H1 (cell line): ENCODE measurements around the gene ATG16L1. TPM values are rescaled to one million over a fixed set of nuclear protein-coding genes. Genes with fewer than 3 reads are reported as not detected.

Source experiments
- CTCF ChIA-PET: fragments of 300-600 bp; sonication (Branson Sonifier 250); formaldehyde crosslinking; loops from one replicate; lab custom pipeline; 2021; ENCODE audit not compliant: partially characterized antibody; lab: Charles Lee
- POLR2A ChIA-PET: fragments of 300-600 bp; sonication (Branson Sonifier 250); formaldehyde crosslinking; loops from one replicate; lab custom pipeline; 2021; ENCODE audit warnings: inconsistent platforms; ENCODE audit not compliant: partially characterized antibody; lab: Charles Lee
- DNase-seq, 2 experiments: peaks; one replicate each; pipeline versions ENCODE4 v3.0.0 to v3.0.0-alpha.2; 2010 to 2022; ENCODE audit warnings: low spot score in 2 of 2, low read depth in 1 of 2, mixed read lengths in 1 of 2
- FAIRE-seq: peaks from 2 replicates; lab custom pipeline; 2011; peaks lifted over from hg19 to GRCh38; lab: Jason Lieb, UNC
- H2AFZ ChIP-seq: 2 replicates; pipeline ENCODE4 v1.8.1; 2012; ENCODE audit warnings: low read length, inconsistent platforms
- H2AK5ac ChIP-seq: 2 replicates; pipeline ENCODE4 v1.6.1; 2013; ENCODE audit warnings: low read depth, low read length
- H2BK120ac ChIP-seq: replicated peaks from 2 replicates; pipeline ENCODE3; 2013; ENCODE audit warnings: low read depth, low read length, inconsistent platforms
- H2BK12ac ChIP-seq: 2 replicates; pipeline ENCODE4 v1.6.1; 2013; ENCODE audit warnings: low read depth, low read length
- H2BK15ac ChIP-seq: 2 replicates; pipeline ENCODE4 v1.6.1; 2013; ENCODE audit warnings: low read length
- H2BK20ac ChIP-seq: 2 replicates; pipeline ENCODE4 v1.6.1; 2013; ENCODE audit warnings: low read length
- H2BK5ac ChIP-seq: 2 replicates; pipeline ENCODE4 v1.6.1; 2013; ENCODE audit warnings: low read depth, low read length
- H3K14ac ChIP-seq: 2 replicates; pipeline ENCODE4 v1.6.1; 2013; ENCODE audit warnings: inconsistent platforms; ENCODE audit not compliant: insufficient read length
- H3K18ac ChIP-seq: 2 replicates; pipeline ENCODE4 v1.6.1; 2013; ENCODE audit warnings: low read length; ENCODE audit errors: extremely low read depth
- H3K23ac ChIP-seq: 2 replicates; pipeline ENCODE4 v1.6.1; 2013; ENCODE audit warnings: inconsistent platforms; ENCODE audit not compliant: insufficient read length
- H3K23me2 ChIP-seq: 2 replicates; pipeline ENCODE4 v1.6.1; 2013; ENCODE audit warnings: low read depth, low read length
- H3K27ac ChIP-seq: 2 replicates; pipeline ENCODE4 v1.6.1; 2011; ENCODE audit warnings: low read depth, low read length, inconsistent platforms
- H3K27me3 ChIP-seq, 4 experiments: replicated peaks in 1 of 4; 1 replicate in 1 of 4; 2 replicates in 3 of 4; pipeline versions ENCODE4 v1.6.1 to v1.8.1; 2011 to 2013; ENCODE audit warnings: low read length in 3 of 4, mild to moderate bottlenecking in 3 of 4, inconsistent platforms in 2 of 4, mixed read lengths in 2 of 4, moderate library complexity in 1 of 4; ENCODE audit not compliant: control insufficient read depth in 3 of 4, insufficient read depth in 3 of 4; ENCODE audit errors: extremely low read depth in 1 of 4
- H3K36me3 ChIP-seq, 4 experiments: 2 replicates each; pipeline versions ENCODE4 v1.6.1 to v1.8.1; 2011 to 2013; ENCODE audit warnings: mild to moderate bottlenecking in 4 of 4, low read length in 3 of 4, moderate library complexity in 2 of 4, control low read depth in 1 of 4, inconsistent platforms in 1 of 4; ENCODE audit not compliant: insufficient read depth in 4 of 4, control insufficient read depth in 2 of 4
- H3K4ac ChIP-seq: replicated peaks from 2 replicates; pipeline ENCODE3; 2013; ENCODE audit warnings: low read length, low read depth, mixed read lengths, inconsistent platforms; ENCODE audit not compliant: insufficient read length
- H3K4me1 ChIP-seq, 4 experiments: replicated peaks in 1 of 4; 1 replicate in 1 of 4; 2 replicates in 3 of 4; pipeline versions ENCODE4 v1.6.1 to v1.8.1; 2011 to 2013; ENCODE audit warnings: low read length in 3 of 4, inconsistent platforms in 2 of 4, mixed read lengths in 1 of 4; ENCODE audit not compliant: insufficient read depth in 4 of 4, control insufficient read depth in 3 of 4
- H3K4me2 ChIP-seq, 2 experiments: 2 replicates each; pipeline versions ENCODE4 v1.6.1 to v1.8.1; 2011 to 2013; ENCODE audit warnings: low read depth in 2 of 2, low read length in 2 of 2, control low read depth in 1 of 2, inconsistent platforms in 1 of 2, mild to moderate bottlenecking in 1 of 2; ENCODE audit not compliant: insufficient read depth in 1 of 2
- H3K4me3 ChIP-seq, 4 experiments: fragments of 200-600, 300-600 bp in 1 of 4; sonication (generic), shearing (Covaris generic), sonication (Bioruptor Twin) in 1 of 4; 2 replicates each; pipeline versions ENCODE4 v1.5.1 to v1.8.1; 2011 to 2016; ENCODE audit warnings: low read length in 4 of 4, low read depth in 3 of 4, control low read depth in 2 of 4, inconsistent platforms in 2 of 4, mild to moderate bottlenecking in 2 of 4, mixed read lengths in 1 of 4, moderate library complexity in 1 of 4; ENCODE audit not compliant: insufficient read depth in 2 of 4; ENCODE audit errors: extremely low read depth in 1 of 4
- H3K56ac ChIP-seq: replicated peaks from 2 replicates; pipeline ENCODE3; 2013; ENCODE audit warnings: low read depth, mild to moderate bottlenecking, mixed read lengths, low read length, inconsistent platforms; ENCODE audit not compliant: insufficient read length
- H3K79me1 ChIP-seq: 2 replicates; pipeline ENCODE4 v1.6.1; 2013; ENCODE audit warnings: low read depth, low read length, control low read depth
- H3K79me2 ChIP-seq, 2 experiments: 2 replicates each; pipeline versions ENCODE4 v1.6.1 to v1.8.1; 2012 to 2013; ENCODE audit warnings: low read length in 2 of 2, mild to moderate bottlenecking in 2 of 2, inconsistent platforms in 1 of 2; ENCODE audit not compliant: insufficient read depth in 2 of 2, control insufficient read depth in 1 of 2
- H3K9ac ChIP-seq, 4 experiments: replicated peaks in 1 of 4; 1 replicate in 1 of 4; 2 replicates in 3 of 4; pipeline versions ENCODE4 v1.6.1 to v1.8.1; 2011 to 2013; ENCODE audit warnings: low read depth in 3 of 4, low read length in 3 of 4, control low read depth in 2 of 4, mild to moderate bottlenecking in 2 of 4, moderate library complexity in 2 of 4, inconsistent platforms in 1 of 4; ENCODE audit errors: extremely low read depth in 1 of 4
- H3K9me3 ChIP-seq, 2 experiments: 2 replicates each; pipeline versions ENCODE4 v1.6.1 to v1.8.1; 2012 to 2013; ENCODE audit warnings: mild to moderate bottlenecking in 2 of 2, moderate library complexity in 2 of 2, control low read depth in 1 of 2, inconsistent platforms in 1 of 2, low read depth in 1 of 2, low read length in 1 of 2, mixed read lengths in 1 of 2; ENCODE audit not compliant: insufficient read depth in 2 of 2
- H4K20me1 ChIP-seq, 2 experiments: replicated peaks in 1 of 2; 2 replicates each; pipeline versions ENCODE3 to v1.8.1; 2011 to 2013; ENCODE audit warnings: inconsistent platforms in 2 of 2, low read length in 2 of 2, mild to moderate bottlenecking in 1 of 2; ENCODE audit not compliant: insufficient read depth in 2 of 2, control insufficient read depth in 1 of 2
- H4K5ac ChIP-seq: 2 replicates; pipeline ENCODE4 v1.6.1; 2013; ENCODE audit warnings: low read length, low read depth, mixed read lengths, inconsistent platforms; ENCODE audit not compliant: insufficient read length
- H4K8ac ChIP-seq: 2 replicates; pipeline ENCODE4 v1.8.0; 2013; ENCODE audit warnings: mild to moderate bottlenecking, moderate library complexity, low read length, inconsistent platforms; ENCODE audit not compliant: insufficient read depth; ENCODE audit errors: extremely low read depth
- H4K91ac ChIP-seq: replicated peaks from 2 replicates; pipeline ENCODE3; 2013; ENCODE audit warnings: low read length, mixed read lengths, inconsistent platforms; ENCODE audit not compliant: insufficient read length
- KDM5A ChIP-seq: fragments of 200-600 bp; IDR thresholded peaks from 2 replicates; pipeline ENCODE4 v1.7.1; 2012; ENCODE audit warnings: mild to moderate bottlenecking, low read length, inconsistent platforms, mixed read lengths
- NRF1 ChIP-seq: IDR thresholded peaks from 2 replicates; pipeline ENCODE4 v1.6.1; 2011; ENCODE audit warnings: mild to moderate bottlenecking, low read depth, low read length, improper control_type of control experiment
- TAF1 ChIP-seq: IDR thresholded peaks from 2 replicates; pipeline ENCODE4 v1.6.1; 2011; ENCODE audit warnings: mild to moderate bottlenecking, low read depth, low read length
- WGBS, 2 experiments: shearing (Covaris generic) in 1 of 2; methylation state at CpG; one replicate each; pipeline versions ENCODE4 v1.1.6 to v1.1.7; 2013 to 2015; ENCODE audit warnings: low lambda C conversion rate in 2 of 2, mixed read lengths in 2 of 2, inconsistent platforms in 1 of 2, low coverage in 1 of 2, missing lambda C conversion rate in 1 of 2; ENCODE audit not compliant: insufficient replicate concordance in 2 of 2, insufficient coverage in 1 of 2, insufficient read length in 1 of 2; ENCODE audit errors: extremely low coverage in 1 of 2, missing lambda C conversion rate in 1 of 2; 5-methylcytosine and 5-hydroxymethylcytosine counted together
- polyA plus RNA-seq, 7 experiments: library from polyadenylated mRNA; depleted of rRNA in 3 of 7; stranded (reverse) in 5 of 7; unstranded in 2 of 7; fragments of >200 nt in 5 of 7; fragments of 200-250 nt in 2 of 7; gene quantifications; 1 replicate in 5 of 7; 2 replicates in 1 of 7; 4 replicates in 1 of 7; pipeline versions ENCODE4 v1.2.1 to v1.2.3, GENCODE V29; 2011 to 2013; ENCODE audit warnings: missing spikeins in 2 of 7, mixed read lengths in 2 of 7
- total RNA-seq: library from RNA; stranded (reverse); fragmentation: NEBNext Ultra II Directional; extraction: Animal tissue kit (Norgen Biotek cat#: 25700); gene quantifications from 2 replicates; pipeline ENCODE4 v1.2.1, GENCODE V29; 2021
- TF ChIP-seq, protein P1 (sequence below): IDR thresholded peaks from 2 replicates; pipeline ENCODE4 v1.6.1; 2011; ENCODE audit warnings: low read depth, mild to moderate bottlenecking, low read length; ENCODE audit not compliant: insufficient read depth

The ATG16L1 gene
- total and polyA plus RNA-seq, 2 of the 8 experiments (the other 6 are each of a cell fraction or from before 2014, with no cell fraction given), result 18.3 to 31.0 TPM

DNA sequence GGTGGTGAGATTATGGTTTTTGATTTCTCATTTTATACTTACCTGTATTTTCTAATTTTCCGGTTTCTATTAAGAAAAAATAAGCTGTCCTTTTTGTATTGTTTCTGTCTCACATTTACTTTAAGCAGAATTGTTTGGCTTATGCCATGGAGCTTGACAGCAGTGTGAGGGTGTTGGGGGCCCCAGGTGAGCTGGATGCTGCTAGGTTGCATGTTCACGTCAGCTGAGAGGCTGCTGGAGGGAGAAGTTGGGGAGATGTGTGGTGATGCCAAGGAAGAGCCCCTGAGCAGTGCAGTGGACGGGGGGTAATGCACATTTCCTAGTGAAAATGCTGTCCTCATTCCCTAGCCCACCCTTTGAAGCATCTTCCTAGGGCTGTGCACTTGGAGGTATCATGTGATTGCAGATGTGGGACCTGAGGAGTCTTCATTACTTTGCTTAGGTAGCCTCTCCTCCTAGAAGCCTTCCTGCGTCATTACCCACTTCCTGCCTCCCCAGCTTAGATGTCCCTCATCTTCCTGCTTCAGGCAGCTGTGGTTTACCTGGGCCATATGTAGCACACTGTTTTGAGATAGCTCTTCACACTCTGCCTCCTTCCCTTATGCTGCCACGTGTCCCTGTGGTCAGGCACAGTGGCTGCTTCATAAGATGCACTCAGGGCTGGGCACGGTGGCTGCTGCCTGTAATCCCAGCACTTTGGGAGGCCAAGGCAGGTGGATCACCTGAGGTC lies 16.2 kb downstream of the ATG16L1 start:
- Histone ChIP-seq H3K23me2 (no peaks in the 10 kb centered on the region), H3K4me1 (no peaks in the 10 kb centered on the region), H3K56ac (no peak overlapping the region), H3K23ac (no peak overlapping the region), H2BK20ac (no peak overlapping the region), H3K79me2 (no peaks in the 10 kb centered on the region), H4K5ac (no peak overlapping the region), H2AK5ac (no peak overlapping the region), H4K91ac (no peak overlapping the region), H2BK5ac (no peak overlapping the region), H2BK12ac (no peak overlapping the region), H3K27ac (no peak overlapping the region), H2BK15ac (no peak overlapping the region), H3K79me1 (no peaks in the 10 kb centered on the region; the same call in 1 of the 2 replicates), H3K27me3 (no peaks in the 10 kb centered on the region), H3K9ac (no peak overlapping the region), H3K4ac (no peak overlapping the region), H3K4me3 (no peak overlapping the region), H3K9me3 (no peaks in the 10 kb centered on the region), H3K36me3 (peaks cover 22 to 83% (median 69%) of the 10 kb centered on the region in 4 experiments), H2BK120ac (no peak overlapping the region), H3K14ac (no peak overlapping the region), H4K8ac (no peak overlapping the region), H4K20me1 (peaks cover 0 to 8% of the 10 kb centered on the region in 2 experiments), H3K18ac (no peak overlapping the region), H2AFZ (no peak overlapping the region), H3K4me2 (no peak overlapping the region)
- POLR2A ChIA-PET, result interaction anchor here (1.0 kb wide), 1 partner anchor 31 kb away, joined by 4 read pairs; no protein-coding TSS in a partner anchor
- CTCF ChIA-PET, result interaction anchor here (0.5 to 1.4 kb wide), 5 partner anchors 13 to 415 kb away, joined by 3 read pairs; no protein-coding TSS in a partner anchor
- DNase-seq (no peak), FAIRE-seq (no peak)
- 89% methylated on average over 6 of the region's 6 CpGs; no CpG with 5 or more reads in 1 of the 2 experiments for WGBS, 2 experiments
- TF ChIP-seq TAF1, result no peak
- TF ChIP-seq KDM5A, result no peak
- TF ChIP-seq NRF1, result no peak
- TF ChIP-seq, protein P1, sequence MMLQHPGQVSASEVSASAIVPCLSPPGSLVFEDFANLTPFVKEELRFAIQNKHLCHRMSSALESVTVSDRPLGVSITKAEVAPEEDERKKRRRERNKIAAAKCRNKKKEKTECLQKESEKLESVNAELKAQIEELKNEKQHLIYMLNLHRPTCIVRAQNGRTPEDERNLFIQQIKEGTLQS, result no peak
